HepG2 (cell line): Measurements from ENCODE around the gene MATN1. TPM values are rescaled to one million over a fixed set of nuclear protein-coding genes. Genes with fewer than 3 reads are reported as not detected.
"Not testable (repeated sequence)": the region's sequence is repeated elsewhere in the genome, so short reads cannot be mapped to it uniquely, and the experiment has no call there.

ENCODE experiments used
- ATAC-seq: fragments of 200-7000 bp; cut with Tn5 transposase; 3 replicates; pipeline ENCODE4 v1.9.1; 2020; ENCODE audit warnings: mild to moderate bottlenecking, moderate library complexity
- BruUV-seq: library from RNA; stranded (reverse); fragments of 400-500 nt; replicated peaks from 2 replicates; lab custom pipeline; 2021; lab: Mats Ljungman, UMichigan
- CTCF ChIA-PET: fragments of 300-600 bp; formaldehyde crosslinking; extraction: SDS; loops from one replicate; lab custom pipeline; 2021; ENCODE audit warnings: low total read pairs, inconsistent platforms, low intra/inter-chr PET ratio; lab: Yijun Ruan, JAX
- POLR2A ChIA-PET: fragments of 350-600 bp; sonication (Branson Sonifier 250); formaldehyde crosslinking; loops from one replicate; lab custom pipeline; 2020; ENCODE audit warnings: antibody characterized with exemption, inconsistent platforms; lab: Yijun Ruan, JAX
- DNase-seq: peaks from one replicate; pipeline ENCODE4 v3.0.0-alpha.2; 2015; ENCODE audit warnings: low spot score
- FAIRE-seq: peaks from 3 replicates; lab custom pipeline; 2011; peaks lifted over from hg19 to GRCh38; lab: Jason Lieb, UNC
- H2AFZ ChIP-seq: one replicate; pipeline ENCODE4 v1.6.1; 2011; ENCODE audit warnings: low read length, inconsistent platforms
- H3K27ac ChIP-seq: fragments of 300-600 bp; 3 replicates; pipeline ENCODE4 v1.8.0; 2011; ENCODE audit warnings: mixed run types, mild to moderate bottlenecking, mixed read lengths, low read length, inconsistent platforms; ENCODE audit not compliant: insufficient read depth; ENCODE audit errors: extremely low read length
- H3K27me3 ChIP-seq, 2 experiments: fragments of 200-600 bp in 1 of 2; 2 replicates in 1 of 2; 3 replicates in 1 of 2; pipeline versions ENCODE4 v1.6.0 to v1.8.0; 2011; ENCODE audit warnings: low read length in 2 of 2, mild to moderate bottlenecking in 2 of 2, moderate library complexity in 2 of 2, inconsistent platforms in 1 of 2; ENCODE audit not compliant: insufficient read depth in 2 of 2, control insufficient read depth in 1 of 2
- H3K36me3 ChIP-seq, 2 experiments: fragments of 200-600 bp in 1 of 2; replicated peaks in 1 of 2; 2 replicates in 1 of 2; 3 replicates in 1 of 2; pipeline versions ENCODE4 v1.5.1 to v1.8.0; 2011; ENCODE audit warnings: low read length in 2 of 2, inconsistent platforms in 1 of 2; ENCODE audit not compliant: insufficient read depth in 2 of 2, control insufficient read depth in 1 of 2
- H3K4me1 ChIP-seq: 2 replicates; pipeline ENCODE4 v1.5.1; 2012; ENCODE audit warnings: low read length, inconsistent platforms; ENCODE audit not compliant: insufficient read depth
- H3K4me2 ChIP-seq: 2 replicates; pipeline ENCODE4 v1.6.0; 2011; ENCODE audit warnings: low read depth, low read length, inconsistent platforms
- H3K4me3 ChIP-seq, 3 experiments: fragments of 200-600 bp in 1 of 3; sonication (generic), shearing (Covaris generic) in 1 of 3; replicated peaks in 1 of 3; 2 replicates each; pipeline ENCODE4 v1.5.1; 2011 to 2016; ENCODE audit warnings: low read length in 3 of 3, inconsistent platforms in 2 of 3, low read depth in 2 of 3, mild to moderate bottlenecking in 2 of 3, control low read depth in 1 of 3, mixed read lengths in 1 of 3; ENCODE audit not compliant: insufficient read depth in 1 of 3
- H3K79me2 ChIP-seq: one replicate; pipeline ENCODE4 v1.6.1; 2011; ENCODE audit warnings: low read length, inconsistent platforms; ENCODE audit not compliant: insufficient read depth
- H3K9ac ChIP-seq: 2 replicates; pipeline ENCODE4 v1.6.0; 2011; ENCODE audit warnings: mild to moderate bottlenecking, low read depth, low read length, inconsistent platforms; ENCODE audit not compliant: insufficient read depth
- H3K9me3 ChIP-seq: 2 replicates; pipeline ENCODE4 v1.5.1; 2012; ENCODE audit warnings: mild to moderate bottlenecking, low read length
- H4K20me1 ChIP-seq: 2 replicates; pipeline ENCODE4 v1.6.0; 2011; ENCODE audit warnings: inconsistent platforms, mild to moderate bottlenecking, low read length, moderate library complexity; ENCODE audit not compliant: insufficient read depth
- EEA1 ChIP-seq: sonication (generic); formaldehyde crosslinking; IDR thresholded peaks from 2 replicates; pipeline ENCODE4 v1.5.1; 2020; ENCODE audit warnings: mild to moderate bottlenecking, missing genetic modification reagents, borderline replicate concordance
- KDM4B ChIP-seq: sonication (generic); formaldehyde crosslinking; IDR thresholded peaks from 2 replicates; pipeline ENCODE4 v1.4.0; 2020; ENCODE audit warnings: missing genetic modification reagents
- LCORL ChIP-seq, 2 experiments: fragments of 450-650 bp in 1 of 2; sonication (generic) in 1 of 2; formaldehyde crosslinking in 1 of 2; IDR thresholded peaks; 2 replicates each; pipeline versions ENCODE4 v1.5.0 to v1.6.1; 2017 to 2020; ENCODE audit warnings: antibody characterized with exemption in 1 of 2, missing genetic modification reagents in 1 of 2
- PBX2 ChIP-seq: IDR thresholded peaks from 2 replicates; pipeline ENCODE4 v1.6.1; 2016; ENCODE audit warnings: control low read depth
- USF2 ChIP-seq, 2 experiments: sonication (generic) in 1 of 2; formaldehyde crosslinking in 1 of 2; IDR thresholded peaks; 2 replicates each; pipeline versions ENCODE4 v1.5.1 to v1.6.1; 2011 to 2020; ENCODE audit warnings: borderline replicate concordance in 1 of 2, low read depth in 1 of 2, low read length in 1 of 2, mild to moderate bottlenecking in 1 of 2, missing genetic modification reagents in 1 of 2, moderate library complexity in 1 of 2
- ZNF709 ChIP-seq: sonication (generic); formaldehyde crosslinking; IDR thresholded peaks from 2 replicates; pipeline ENCODE4 v1.5.0; 2020; ENCODE audit warnings: mild to moderate bottlenecking, missing genetic modification reagents
- ZNF792 ChIP-seq: IDR thresholded peaks from 2 replicates; pipeline ENCODE4 v1.6.1; 2016
- WGBS: methylation state at CpG from one replicate; pipeline ENCODE4 v1.1.6; 2017; ENCODE audit warnings: low lambda C conversion rate; 5-methylcytosine and 5-hydroxymethylcytosine counted together
- in situ Hi-C: cut with HindIII; loops from 2 replicates; pipeline ENCODE4 v1.10.0; 2017; ENCODE audit warnings: low pct_unique_long_range_greater_than_20kb; ENCODE audit not compliant: extremely low pct_ligation_motif_present
- intact Hi-C: fragments of 100-400 bp; cut with micrococcal nuclease; formaldehyde crosslinking; loops from one replicate; pipeline ENCODE4 v1.10.0; 2022; ENCODE audit not compliant: unreplicated experiment
- polyA plus RNA-seq, 8 experiments: library from polyadenylated mRNA; depleted of rRNA in 3 of 8; stranded (reverse) in 7 of 8; unstranded in 1 of 8; fragments of >200 nt; fragmentation: Illumina TruSeq in 4 of 8; extraction: Trizol in 4 of 8; gene quantifications; 2 replicates each; pipeline versions ENCODE4 v1.2.1 to v1.2.3, GENCODE V29; 2011 to 2016; ENCODE audit warnings: low read depth in 4 of 8, missing spikeins in 1 of 8, mixed read lengths in 1 of 8; ENCODE audit not compliant: insufficient read depth in 1 of 8
- total RNA-seq, 5 experiments: library from RNA; depleted of rRNA; stranded (reverse); fragments of >200 nt; fragmentation: Illumina TruSeq; extraction: Trizol; gene quantifications; 2 replicates each; pipeline ENCODE4 v1.2.3, GENCODE V29; 2016; ENCODE audit warnings: low read depth in 1 of 5

MATN1 gene
- total and polyA plus RNA-seq, 2 of the 13 experiments (the other 11 are each of a cell fraction or from before 2014, with no cell fraction given): 0.04 to 0.05 TPM

- H3K79me2 ChIP-seq, H3K9me3 ChIP-seq, H4K20me1 ChIP-seq, H3K27ac ChIP-seq, DNase-seq, H3K4me3 ChIP-seq, H3K4me1 ChIP-seq, POLR2A ChIA-PET, H2AFZ ChIP-seq, H3K27me3 ChIP-seq, H3K4me2 ChIP-seq, BruUV-seq, intact Hi-C loops, CTCF ChIA-PET, FAIRE-seq, H3K9ac ChIP-seq, H3K36me3 ChIP-seq, ATAC-seq: not testable (repeated sequence)
- in situ Hi-C loops: loop anchor here (25.0 kb wide), 1 partner anchor 1351 kb away; no protein-coding TSS in a partner anchor
- 25% methylated on average over 7 of the region's 9 CpGs for WGBS
Measured at GRCh38 chr1:30688516-30688915, 34.9 kb downstream of the MATN1 start.

GRCh38 chr1:30687886-30688285 lies 35.5 kb downstream of the MATN1 start:
- H3K4me1 ChIP-seq: peaks cover 6% of the 10 kb centered on the region; the same call in 1 of the 2 replicates
- FAIRE-seq: no peak
- ChIA-PET CTCF (no interaction called here), POLR2A (no interaction called here)
- H3K79me2 ChIP-seq: no peaks in the 10 kb centered on the region
- ATAC-seq: no peak
- no peak for DNase-seq
- H3K36me3 ChIP-seq: no peaks in the 10 kb centered on the region
- no TSS peak for BruUV-seq
- in situ Hi-C loops (loop anchor here (25.0 kb wide), 1 partner anchor 1351 kb away; no protein-coding TSS in a partner anchor), intact Hi-C loops (no loop called here)
- H3K9me3 ChIP-seq: no peaks in the 10 kb centered on the region
- no peak overlapping the region for H3K27ac ChIP-seq
- no peaks in the 10 kb centered on the region for H4K20me1 ChIP-seq
- no peak overlapping the region for H3K4me3 ChIP-seq
- 71% methylated on average over 6 of the region's 6 CpGs for WGBS
- peaks cover 4 to 6% of the 10 kb centered on the region in 2 experiments; a peak in 3 of 5 replicates for H3K27me3 ChIP-seq
- no peak overlapping the region for H2AFZ ChIP-seq
- no peak for TF ChIP-seq KDM4B (CRISPR knock-in tag)
- TF ChIP-seq ZNF792 (CRISPR knock-in tag): no peak
- TF ChIP-seq PBX2 (CRISPR knock-in tag): no peak
- TF ChIP-seq USF2 (IDR thresholded peaks at IDR 0.05; ENCODE audit: low read depth, low read length): no peak
- TF ChIP-seq USF2 (CRISPR knock-in tag; IDR thresholded peaks at IDR 0.05; ENCODE audit: borderline replicate concordance): no peak
- TF ChIP-seq ZNF709 (CRISPR knock-in tag): no peak
- TF ChIP-seq LCORL (IDR thresholded peaks at IDR 0.05): no peak
- TF ChIP-seq LCORL (CRISPR knock-in tag; IDR thresholded peaks at IDR 0.05): no peak
- no peak for TF ChIP-seq EEA1 (CRISPR knock-in tag)
- H3K4me2 ChIP-seq: no peak overlapping the region
- no peak overlapping the region for H3K9ac ChIP-seq
